ENCODE data around the gene NAPSA.

DNA sequence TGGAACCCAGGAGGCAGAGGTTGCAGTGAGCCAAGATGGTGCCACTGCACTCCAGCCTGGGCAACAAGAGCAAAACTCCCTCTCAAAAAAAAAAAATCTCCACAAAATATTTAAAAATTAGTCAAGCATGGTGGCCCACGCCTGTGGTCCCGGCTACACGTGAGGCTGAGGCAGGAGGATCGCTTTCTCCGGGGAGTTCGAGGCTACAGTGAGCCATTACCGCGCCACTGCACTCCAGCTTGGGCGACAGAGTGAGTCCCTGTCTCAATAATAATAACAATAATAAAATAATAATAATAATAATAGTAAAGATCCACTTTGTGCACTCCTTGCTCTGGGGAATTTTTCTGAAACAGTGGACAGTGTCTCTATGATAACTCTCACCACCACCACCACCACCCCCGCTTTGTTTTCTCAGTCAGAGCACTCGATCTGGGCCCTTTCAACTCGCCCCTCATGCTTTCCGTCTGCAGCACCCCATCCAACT, 8.7 kb downstream of the NAPSA start:
- TF ChIP-seq, protein P1, sequence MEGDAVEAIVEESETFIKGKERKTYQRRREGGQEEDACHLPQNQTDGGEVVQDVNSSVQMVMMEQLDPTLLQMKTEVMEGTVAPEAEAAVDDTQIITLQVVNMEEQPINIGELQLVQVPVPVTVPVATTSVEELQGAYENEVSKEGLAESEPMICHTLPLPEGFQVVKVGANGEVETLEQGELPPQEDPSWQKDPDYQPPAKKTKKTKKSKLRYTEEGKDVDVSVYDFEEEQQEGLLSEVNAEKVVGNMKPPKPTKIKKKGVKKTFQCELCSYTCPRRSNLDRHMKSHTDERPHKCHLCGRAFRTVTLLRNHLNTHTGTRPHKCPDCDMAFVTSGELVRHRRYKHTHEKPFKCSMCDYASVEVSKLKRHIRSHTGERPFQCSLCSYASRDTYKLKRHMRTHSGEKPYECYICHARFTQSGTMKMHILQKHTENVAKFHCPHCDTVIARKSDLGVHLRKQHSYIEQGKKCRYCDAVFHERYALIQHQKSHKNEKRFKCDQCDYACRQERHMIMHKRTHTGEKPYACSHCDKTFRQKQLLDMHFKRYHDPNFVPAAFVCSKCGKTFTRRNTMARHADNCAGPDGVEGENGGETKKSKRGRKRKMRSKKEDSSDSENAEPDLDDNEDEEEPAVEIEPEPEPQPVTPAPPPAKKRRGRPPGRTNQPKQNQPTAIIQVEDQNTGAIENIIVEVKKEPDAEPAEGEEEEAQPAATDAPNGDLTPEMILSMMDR (IDR thresholded peaks at IDR 0.05; ENCODE audit: low read depth, low read length) = no peak
- TF ChIP-seq EZH2phosphoT487 (IDR thresholded peaks at IDR 0.05; ENCODE audit: low read depth) = no peak
